Liver (tissue), 9 donors: ENCODE measurements around the gene JAZF1. TPM values are rescaled to one million over a fixed set of nuclear protein-coding genes. Genes with fewer than 3 reads are reported as not detected.

ENCODE experiments used
- DNase-seq: peaks from one replicate; pipeline ENCODE4 v3.0.0-alpha.2; 2017; ENCODE audit warnings: low spot score
- H3K27ac ChIP-seq, 2 donors: one replicate each; pipeline ENCODE4 v1.7.0; 2013; ENCODE audit warnings: inconsistent platforms in 2 of 2, low read length in 2 of 2, control low read depth in 1 of 2, low read depth in 1 of 2, mild to moderate bottlenecking in 1 of 2
- H3K27me3 ChIP-seq, 4 donors: one replicate each; pipeline versions ENCODE4 v1.6.1 to v1.7.0; 2013; ENCODE audit warnings: low read length in 3 of 4, inconsistent platforms in 1 of 4, mild to moderate bottlenecking in 1 of 4, moderate library complexity in 1 of 4; ENCODE audit not compliant: control insufficient read depth in 4 of 4, insufficient read depth in 4 of 4
- H3K36me3 ChIP-seq, 4 donors: one replicate each; pipeline versions ENCODE4 v1.6.1 to v1.7.0; 2013; ENCODE audit warnings: low read length in 3 of 4, mild to moderate bottlenecking in 3 of 4, low read depth in 1 of 4, moderate library complexity in 1 of 4; ENCODE audit not compliant: control insufficient read depth in 4 of 4, insufficient read depth in 3 of 4
- H3K4me1 ChIP-seq, 4 donors: one replicate each; pipeline versions ENCODE4 v1.6.1 to v1.7.0; 2013; ENCODE audit warnings: low read length in 3 of 4, mild to moderate bottlenecking in 3 of 4, moderate library complexity in 1 of 4; ENCODE audit not compliant: control insufficient read depth in 4 of 4, insufficient read depth in 4 of 4
- H3K4me3 ChIP-seq, 3 donors: one replicate each; pipeline versions ENCODE4 v1.6.1 to v1.7.0; 2013; ENCODE audit warnings: low read length in 3 of 3, control low read depth in 1 of 3, low read depth in 1 of 3, mild to moderate bottlenecking in 1 of 3
- H3K9ac ChIP-seq, 2 donors: one replicate each; pipeline ENCODE4 v1.7.0; 2013; ENCODE audit warnings: low read length in 2 of 2, mild to moderate bottlenecking in 2 of 2, moderate library complexity in 2 of 2, control low read depth in 1 of 2, low read depth in 1 of 2
- H3K9me3 ChIP-seq, 4 donors: one replicate each; pipeline versions ENCODE4 v1.6.1 to v1.7.0; 2013; ENCODE audit warnings: low read length in 3 of 4; ENCODE audit not compliant: control insufficient read depth in 4 of 4
- ATF3 ChIP-seq: IDR thresholded peaks from 2 replicates; pipeline ENCODE4 v1.6.1; 2016; ENCODE audit warnings: antibody characterized with exemption
- CTCF ChIP-seq: fragments of 150-350 bp; IDR thresholded peaks from 2 replicates; pipeline ENCODE4 v1.5.1; 2017; ENCODE audit warnings: improper control_type of control experiment, low read depth, low read length; ENCODE audit not compliant: missing input control
- EGR1 ChIP-seq, 2 donors: IDR thresholded peaks; 2 replicates each; pipeline ENCODE4 v1.6.1; 2016 to 2018; ENCODE audit warnings: antibody characterized with exemption in 2 of 2, low read depth in 2 of 2
- FOXA1 ChIP-seq: IDR thresholded peaks from 2 replicates; pipeline ENCODE4 v1.6.1; 2016; ENCODE audit warnings: antibody characterized with exemption
- FOXA2 ChIP-seq: IDR thresholded peaks from 2 replicates; pipeline ENCODE4 v1.6.1; 2016; ENCODE audit warnings: antibody characterized with exemption
- GABPA ChIP-seq, 2 donors: IDR thresholded peaks in 1 of 2; conservative IDR thresholded peaks in 1 of 2; 2 replicates each; pipeline ENCODE4 v1.6.1; 2016; ENCODE audit warnings: antibody characterized with exemption in 2 of 2, mild to moderate bottlenecking in 1 of 2, moderate library complexity in 1 of 2
- HNF4A ChIP-seq, 2 donors: conservative IDR thresholded peaks; 2 replicates each; pipeline ENCODE4 v1.6.1; 2016; ENCODE audit warnings: antibody characterized with exemption in 2 of 2, mild to moderate bottlenecking in 2 of 2
- HNF4G ChIP-seq: IDR thresholded peaks from 2 replicates; pipeline ENCODE4 v1.6.1; 2016; ENCODE audit warnings: antibody characterized with exemption
- JUND ChIP-seq, 2 donors: IDR thresholded peaks; 2 replicates each; pipeline ENCODE4 v1.6.1; 2016; ENCODE audit warnings: antibody characterized with exemption in 2 of 2
- MAX ChIP-seq: IDR thresholded peaks from 2 replicates; pipeline ENCODE4 v1.6.1; 2016; ENCODE audit warnings: antibody characterized with exemption
- NR2F2 ChIP-seq: IDR thresholded peaks from 2 replicates; pipeline ENCODE4 v1.6.1; 2016; ENCODE audit warnings: antibody characterized with exemption
- RAD21 ChIP-seq, 2 donors: IDR thresholded peaks; 2 replicates each; pipeline ENCODE4 v1.6.1; 2016; ENCODE audit warnings: antibody characterized with exemption in 2 of 2, mild to moderate bottlenecking in 2 of 2
- RXRA ChIP-seq, 2 donors: IDR thresholded peaks; 2 replicates each; pipeline ENCODE4 v1.6.1; 2017 to 2018; ENCODE audit warnings: antibody characterized with exemption in 2 of 2, mild to moderate bottlenecking in 1 of 2
- SP1 ChIP-seq: IDR thresholded peaks from 2 replicates; pipeline ENCODE4 v1.6.1; 2018; ENCODE audit warnings: antibody characterized with exemption, mild to moderate bottlenecking
- TAF1 ChIP-seq: conservative IDR thresholded peaks from 2 replicates; pipeline ENCODE4 v1.6.1; 2016; ENCODE audit warnings: antibody characterized with exemption, mild to moderate bottlenecking
- WGBS: extraction: QIAGEN DNeasy Blood & Tissue Kit; methylation state at CpG from one replicate; pipeline ENCODE4 v1.1.7; 2013; 5-methylcytosine and 5-hydroxymethylcytosine counted together
- polyA plus RNA-seq, 2 donors: library from polyadenylated mRNA; stranded (reverse) in 1 of 2; unstranded in 1 of 2; fragments of 200-250 nt in 1 of 2; fragments of >200 nt in 1 of 2; fragmentation: Nextera tagmentation in 1 of 2; extraction: Ambion mirVana in 1 of 2; gene quantifications; one replicate each; pipeline versions ENCODE4 v1.2.1 to v1.2.3, GENCODE V29; 2013 to 2015
- total RNA-seq, 2 donors: library from RNA; depleted of rRNA; stranded (reverse); fragments of >200 nt; gene quantifications; one replicate each; pipeline ENCODE4 v1.2.3, GENCODE V29; 2014
- donor health status: healthy.
- donor health status: healthy.
- donor health status: healthy.
- donor health status: healthy.
- donor health status: healthy.

The JAZF1 gene
- total and polyA plus RNA-seq, 4 donors = 2.7 to 17.8 (median 4.0) TPM

- Histone ChIP-seq H3K4me3 (no peak overlapping the region), H3K4me1 (no peaks in the 10 kb centered on the region), H3K27ac (no peak overlapping the region), H3K9ac (no peak overlapping the region), H3K36me3 (no peaks in the 10 kb centered on the region), H3K9me3 (no peaks in the 10 kb centered on the region), H3K27me3 (no peaks in the 10 kb centered on the region)
- TF ChIP-seq FOXA1 = no peak
- 84% methylated on average over 7 of the region's 7 CpGs for WGBS
- no peak for DNase-seq
These were observed 43.1 kb downstream of the JAZF1 start for GRCh38 chr7:28137463-28137862.

- Histone ChIP-seq H3K27me3 (no peaks in the 10 kb centered on the region), H3K9me3 (no peaks in the 10 kb centered on the region), H3K36me3 (no peaks in the 10 kb centered on the region), H3K4me3 (no peak overlapping the region), H3K4me1 (no peaks in the 10 kb centered on the region), H3K27ac (no peak overlapping the region), H3K9ac (no peak overlapping the region)
- no peak for TF ChIP-seq EGR1 (IDR thresholded peaks at IDR 0.05; ENCODE audit: low read depth in 2 of 2)
- TF ChIP-seq FOXA2 = no peak
- TF ChIP-seq HNF4A (conservative IDR thresholded peaks at IDR 0.05) = no peak
- no peak for TF ChIP-seq ATF3
- no peak for TF ChIP-seq HNF4G
- TF ChIP-seq RXRA (IDR thresholded peaks at IDR 0.05) = no peak
- no peak for TF ChIP-seq FOXA1
- no peak for TF ChIP-seq JUND (IDR thresholded peaks at IDR 0.05)
- TF ChIP-seq TAF1 = no peak
- no peak for TF ChIP-seq NR2F2
- TF ChIP-seq GABPA (IDR thresholded peaks at IDR 0.05 in 1 of 2, conservative IDR thresholded peaks at IDR 0.05 in 1 of 2) = no peak
- no peak for TF ChIP-seq SP1
- TF ChIP-seq RAD21 (IDR thresholded peaks at IDR 0.05) = no peak
- no peak for DNase-seq
- WGBS = 97% methylated on average over 8 of the region's 8 CpGs
These were observed 43.7 kb downstream of the JAZF1 start for GRCh38 chr7:28136885-28137284.

GRCh38 chr7:28136420-28136819 is 44.2 kb downstream of the JAZF1 start:
- H3K4me3 ChIP-seq = no peak overlapping the region
- H3K27me3 ChIP-seq = no peaks in the 10 kb centered on the region
- no peak overlapping the region for H3K9ac ChIP-seq
- TF ChIP-seq CTCF = no peak
- no peak for TF ChIP-seq MAX
- TF ChIP-seq GABPA (IDR thresholded peaks at IDR 0.05 in 1 of 2, conservative IDR thresholded peaks at IDR 0.05 in 1 of 2) = no peak
- no peak for TF ChIP-seq HNF4G
- TF ChIP-seq RAD21 (IDR thresholded peaks at IDR 0.05) = no peak
- no peak for TF ChIP-seq RXRA (IDR thresholded peaks at IDR 0.05)
- no peak for TF ChIP-seq NR2F2
- DNase-seq = no peak
- over 99% methylated on average over 3 of the region's 3 CpGs for WGBS
- H3K4me1 ChIP-seq = no peaks in the 10 kb centered on the region
- no peaks in the 10 kb centered on the region for H3K36me3 ChIP-seq
- no peaks in the 10 kb centered on the region for H3K9me3 ChIP-seq
- H3K27ac ChIP-seq = no peak overlapping the region
